Measurements from ENCODE around the gene NFRKB. TPM values are rescaled to one million over a fixed set of nuclear protein-coding genes. Genes with fewer than 3 reads are reported as not detected.

Gene NFRKB
- total and polyA plus RNA-seq, 2 of the 8 experiments (the other 6 are each of a cell fraction or from before 2014, with no cell fraction given): 17.0 to 31.0 TPM

- H3K36me3 ChIP-seq (ENCODE audit: control insufficient read depth in 2 of 4, insufficient read depth in 4 of 4, low read length in 3 of 4): peaks cover 0 to 17% (median 10%) of the 10 kb centered on the region in 4 experiments; a peak in 5 of 8 replicates
- WGBS, 2 experiments (ENCODE audit: extremely low coverage in 1 of 2, insufficient coverage in 1 of 2, insufficient read length in 1 of 2, insufficient replicate concordance in 2 of 2, low coverage in 1 of 2, low lambda C conversion rate in 2 of 2, missing lambda C conversion rate in 1 of 2): 86% methylated on average over 7 of the region's 7 CpGs; no CpG with 5 or more reads in 1 of the 2 experiments
These were observed 37.1 kb upstream of the NFRKB start for GRCh38 chr11:129932381-129933067.

More at GRCh38 chr11:129932381-129933067, 37.1 kb upstream of the NFRKB start:
- Histone ChIP-seq H2BK12ac (ENCODE audit: low read depth, low read length) (no peak overlapping the region), H3K56ac (replicated peaks; ENCODE audit: insufficient read length, low read depth, low read length) (no peak overlapping the region), H3K4me3 (ENCODE audit: extremely low read depth in 1 of 4, insufficient read depth in 2 of 4, low read depth in 3 of 4, low read length in 4 of 4) (no peak overlapping the region), H3K27me3 (replicated peaks in 1 of 4; ENCODE audit: control insufficient read depth in 3 of 4, extremely low read depth in 1 of 4, insufficient read depth in 3 of 4, low read length in 3 of 4) (no peaks in the 10 kb centered on the region), H3K9ac (replicated peaks in 1 of 4; ENCODE audit: extremely low read depth in 1 of 4, low read depth in 3 of 4, low read length in 3 of 4) (no peak overlapping the region), H2BK20ac (ENCODE audit: low read length) (no peak overlapping the region), H2BK5ac (ENCODE audit: low read depth, low read length) (no peak overlapping the region), H3K23ac (ENCODE audit: insufficient read length) (no peak overlapping the region), H3K4me2 (ENCODE audit: insufficient read depth in 1 of 2, low read depth in 2 of 2, low read length in 2 of 2) (no peak overlapping the region), H4K20me1 (replicated peaks in 1 of 2; ENCODE audit: control insufficient read depth in 1 of 2, insufficient read depth in 2 of 2, low read length in 2 of 2) (no peaks in the 10 kb centered on the region), H2AK5ac (ENCODE audit: low read depth, low read length) (no peak overlapping the region), H3K79me2 (ENCODE audit: control insufficient read depth in 1 of 2, insufficient read depth in 2 of 2, low read length in 2 of 2) (no peaks in the 10 kb centered on the region), H3K4ac (replicated peaks; ENCODE audit: insufficient read length, low read depth, low read length) (no peak overlapping the region), H3K79me1 (ENCODE audit: low read depth, low read length) (no peaks in the 10 kb centered on the region), H3K9me3 (ENCODE audit: insufficient read depth in 2 of 2, low read depth in 1 of 2, low read length in 1 of 2) (no peaks in the 10 kb centered on the region), H2BK15ac (ENCODE audit: low read length) (no peak overlapping the region), H3K23me2 (ENCODE audit: low read depth, low read length) (no peaks in the 10 kb centered on the region), H4K91ac (replicated peaks; ENCODE audit: insufficient read length, low read length) (no peak overlapping the region), H4K8ac (ENCODE audit: extremely low read depth, insufficient read depth, low read length) (no peak overlapping the region), H3K14ac (ENCODE audit: insufficient read length) (no peak overlapping the region), H3K18ac (ENCODE audit: extremely low read depth, low read length) (no peak overlapping the region), H2BK120ac (replicated peaks; ENCODE audit: low read depth, low read length) (no peak overlapping the region), H3K27ac (ENCODE audit: low read depth, low read length) (no peak overlapping the region), H2AFZ (ENCODE audit: low read length) (no peak overlapping the region), H4K5ac (ENCODE audit: insufficient read length, low read depth, low read length) (no peak overlapping the region), H3K4me1 (replicated peaks in 1 of 4; ENCODE audit: control insufficient read depth in 3 of 4, insufficient read depth in 4 of 4, low read length in 3 of 4) (peaks cover 0 to 4% (median 1%) of the 10 kb centered on the region in 4 experiments; a peak in 3 of 7 replicates)
- DNase-seq (ENCODE audit: low read depth in 1 of 2, low spot score in 2 of 2): no peak
- CTCF ChIA-PET (ENCODE audit: partially characterized antibody): interaction anchor here (1.2 to 4.0 kb wide), 3 partner anchors 14 to 199 kb away, joined by 3 to 15 read pairs (median 8); no protein-coding TSS in a partner anchor
- TF ChIP-seq JUND (IDR thresholded peaks at IDR 0.05; ENCODE audit: low read length) (no peak), POLR2AphosphoS5 (IDR thresholded peaks at IDR 0.05; ENCODE audit: low read depth, low read length) (no peak), BCL11A (IDR thresholded peaks at IDR 0.05; ENCODE audit: low read depth in 2 of 2, low read length in 2 of 2) (no peak), BACH1 (IDR thresholded peaks at IDR 0.05; ENCODE audit: low read length) (no peak), NRF1 (IDR thresholded peaks at IDR 0.05; ENCODE audit: low read depth, low read length) (no peak), POLR2A (IDR thresholded peaks at IDR 0.05; ENCODE audit: control extremely low read depth in 1 of 2, low read depth in 2 of 2, low read length in 2 of 2) (no peak)
- POLR2A ChIA-PET (ENCODE audit: partially characterized antibody): interaction anchor here (0.6 to 0.9 kb wide), 2 partner anchors 14 to 380 kb away, joined by 4 to 5 read pairs; no protein-coding TSS in a partner anchor
- FAIRE-seq: no peak
